Sciatic nerve (tissue), 2 donors: ENCODE data around the gene SETD4. TPM values are rescaled to one million over a fixed set of nuclear protein-coding genes. Genes with fewer than 3 reads are reported as not detected.

Source experiments
- ATAC-seq: fragments of 200-7000 bp; cut with Tn5 transposase; one replicate; pipeline ENCODE4 v1.9.1; 2020; ENCODE audit warnings: mild to moderate bottlenecking, moderate library complexity
- DNase-seq: peaks from one replicate; pipeline ENCODE4 v3.0.0-alpha.2; 2020; ENCODE audit warnings: low spot score
- intact Hi-C: fragments of 100-400 bp; cut with DNase I; formaldehyde crosslinking; loops from one replicate; pipeline ENCODE4 v1.14.2; 2022
- total RNA-seq: library from RNA; stranded (reverse); fragmentation: NEBNext Ultra II Directional; extraction: Animal tissue kit (Norgen Biotek cat#: 25700); gene quantifications from one replicate; pipeline ENCODE4 v1.2.1, GENCODE V29; 2021
- donor health status: DM: no; HTN: no; CAD: no.
- donor health status: DM: no; HTN: no; CAD: no.

SETD4 gene
- total RNA-seq, 1 donor from 2014 or later: 21.5 TPM

DNA sequence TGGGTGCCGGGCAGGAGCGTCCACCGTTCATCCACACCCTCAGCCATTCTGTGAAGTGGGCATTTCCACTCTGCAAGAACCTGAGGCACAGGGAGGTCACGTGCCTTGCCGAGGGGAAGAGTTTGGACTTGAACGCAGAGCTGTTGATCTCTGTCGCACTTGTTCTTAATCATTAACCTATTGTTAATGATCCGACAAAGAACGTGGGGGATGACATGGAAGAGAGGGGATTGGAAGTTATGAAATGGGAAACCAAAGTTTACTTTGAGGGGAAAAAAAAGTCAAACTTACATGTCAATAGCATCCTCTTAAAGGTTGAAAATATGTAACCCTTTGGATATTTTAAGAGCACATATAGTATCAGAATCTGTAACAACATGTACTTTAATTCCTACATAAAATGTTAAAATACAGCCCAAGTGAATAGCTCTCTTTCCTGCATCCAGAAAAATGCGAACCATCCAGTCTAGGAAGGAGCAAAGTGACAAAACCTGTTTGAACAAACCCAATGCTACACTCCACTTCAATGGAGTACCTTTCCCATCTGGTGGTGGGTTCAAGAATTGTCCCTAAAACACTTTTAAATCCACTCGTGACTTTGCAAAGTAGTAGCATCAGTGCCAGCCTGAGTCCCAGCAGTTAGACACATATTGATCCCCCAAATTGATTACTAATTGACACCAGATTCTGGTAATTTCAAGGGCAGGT is 75.5 kb downstream of the SETD4 start:
- ATAC-seq (no peak), DNase-seq (no peak)
- intact Hi-C loops: no loop called here

Other genes starting within 250 kb of the SETD4 start
- 74.5 TPM for gene CBR1, start 9.5 kb upstream of the SETD4 start, total RNA-seq
- 15.4 TPM for gene CBR3, start 74.6 kb upstream of the SETD4 start, total RNA-seq
- 15.6 TPM for gene DOP1B, start 96.3 kb upstream of the SETD4 start, total RNA-seq